ENCODE results near the gene NUP160.
"Not testable (repeated sequence)": the region's sequence is repeated elsewhere in the genome, so short reads cannot be mapped to it uniquely, and the experiment has no call there.

DNA sequence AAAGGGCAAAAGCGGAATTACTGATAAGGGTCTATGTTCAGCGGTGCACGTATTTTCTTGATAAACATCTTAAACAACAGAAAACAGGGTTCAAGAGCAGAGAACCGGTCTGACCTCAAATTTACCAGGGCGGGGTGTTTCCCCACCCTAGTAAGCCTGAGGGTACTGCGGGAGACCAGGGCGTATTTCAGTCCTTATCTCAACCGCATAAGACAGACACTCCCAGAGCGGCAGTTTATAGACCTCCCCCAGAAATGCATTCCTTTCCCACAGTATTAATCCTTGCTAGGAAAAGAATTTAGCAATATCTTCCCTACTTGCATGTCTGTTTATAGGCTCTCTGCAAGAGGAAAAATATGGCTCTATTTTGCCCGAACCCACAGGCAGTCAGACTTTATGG lies 27.7 kb upstream of the NUP160 start:
- TF ChIP-seq, protein P1, sequence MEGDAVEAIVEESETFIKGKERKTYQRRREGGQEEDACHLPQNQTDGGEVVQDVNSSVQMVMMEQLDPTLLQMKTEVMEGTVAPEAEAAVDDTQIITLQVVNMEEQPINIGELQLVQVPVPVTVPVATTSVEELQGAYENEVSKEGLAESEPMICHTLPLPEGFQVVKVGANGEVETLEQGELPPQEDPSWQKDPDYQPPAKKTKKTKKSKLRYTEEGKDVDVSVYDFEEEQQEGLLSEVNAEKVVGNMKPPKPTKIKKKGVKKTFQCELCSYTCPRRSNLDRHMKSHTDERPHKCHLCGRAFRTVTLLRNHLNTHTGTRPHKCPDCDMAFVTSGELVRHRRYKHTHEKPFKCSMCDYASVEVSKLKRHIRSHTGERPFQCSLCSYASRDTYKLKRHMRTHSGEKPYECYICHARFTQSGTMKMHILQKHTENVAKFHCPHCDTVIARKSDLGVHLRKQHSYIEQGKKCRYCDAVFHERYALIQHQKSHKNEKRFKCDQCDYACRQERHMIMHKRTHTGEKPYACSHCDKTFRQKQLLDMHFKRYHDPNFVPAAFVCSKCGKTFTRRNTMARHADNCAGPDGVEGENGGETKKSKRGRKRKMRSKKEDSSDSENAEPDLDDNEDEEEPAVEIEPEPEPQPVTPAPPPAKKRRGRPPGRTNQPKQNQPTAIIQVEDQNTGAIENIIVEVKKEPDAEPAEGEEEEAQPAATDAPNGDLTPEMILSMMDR (IDR thresholded peaks at IDR 0.05; ENCODE audit: insufficient read depth, low read length), result not testable (repeated sequence)
- TF ChIP-seq, protein P2, sequence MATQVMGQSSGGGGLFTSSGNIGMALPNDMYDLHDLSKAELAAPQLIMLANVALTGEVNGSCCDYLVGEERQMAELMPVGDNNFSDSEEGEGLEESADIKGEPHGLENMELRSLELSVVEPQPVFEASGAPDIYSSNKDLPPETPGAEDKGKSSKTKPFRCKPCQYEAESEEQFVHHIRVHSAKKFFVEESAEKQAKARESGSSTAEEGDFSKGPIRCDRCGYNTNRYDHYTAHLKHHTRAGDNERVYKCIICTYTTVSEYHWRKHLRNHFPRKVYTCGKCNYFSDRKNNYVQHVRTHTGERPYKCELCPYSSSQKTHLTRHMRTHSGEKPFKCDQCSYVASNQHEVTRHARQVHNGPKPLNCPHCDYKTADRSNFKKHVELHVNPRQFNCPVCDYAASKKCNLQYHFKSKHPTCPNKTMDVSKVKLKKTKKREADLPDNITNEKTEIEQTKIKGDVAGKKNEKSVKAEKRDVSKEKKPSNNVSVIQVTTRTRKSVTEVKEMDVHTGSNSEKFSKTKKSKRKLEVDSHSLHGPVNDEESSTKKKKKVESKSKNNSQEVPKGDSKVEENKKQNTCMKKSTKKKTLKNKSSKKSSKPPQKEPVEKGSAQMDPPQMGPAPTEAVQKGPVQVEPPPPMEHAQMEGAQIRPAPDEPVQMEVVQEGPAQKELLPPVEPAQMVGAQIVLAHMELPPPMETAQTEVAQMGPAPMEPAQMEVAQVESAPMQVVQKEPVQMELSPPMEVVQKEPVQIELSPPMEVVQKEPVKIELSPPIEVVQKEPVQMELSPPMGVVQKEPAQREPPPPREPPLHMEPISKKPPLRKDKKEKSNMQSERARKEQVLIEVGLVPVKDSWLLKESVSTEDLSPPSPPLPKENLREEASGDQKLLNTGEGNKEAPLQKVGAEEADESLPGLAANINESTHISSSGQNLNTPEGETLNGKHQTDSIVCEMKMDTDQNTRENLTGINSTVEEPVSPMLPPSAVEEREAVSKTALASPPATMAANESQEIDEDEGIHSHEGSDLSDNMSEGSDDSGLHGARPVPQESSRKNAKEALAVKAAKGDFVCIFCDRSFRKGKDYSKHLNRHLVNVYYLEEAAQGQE (IDR thresholded peaks at IDR 0.05; ENCODE audit: insufficient replicate concordance, low read depth), result not testable (repeated sequence)

Measured in HL-60 (cell line).